Endothelial cell of umbilical vein (primary cell): Measurements from ENCODE around the gene MBTPS1.

ENCODE experiments used
- CTCF ChIP-seq, 2 donors: IDR thresholded peaks; 1 replicate in 1 of 2; 2 replicates in 1 of 2; pipeline ENCODE4 v1.5.1; 2011; ENCODE audit warnings: low read length in 2 of 2, mild to moderate bottlenecking in 2 of 2, moderate library complexity in 2 of 2, control low read depth in 1 of 2, inconsistent platforms in 1 of 2, low read depth in 1 of 2; ENCODE audit not compliant: insufficient read depth in 1 of 2; ENCODE audit errors: extremely low read depth in 1 of 2
- EZH2 ChIP-seq: IDR thresholded peaks from 2 replicates; pipeline ENCODE4 v1.6.1; 2012; ENCODE audit warnings: borderline replicate concordance, low read depth, mild to moderate bottlenecking, moderate library complexity, low read length, inconsistent platforms; ENCODE audit not compliant: severe bottlenecking
- JUN ChIP-seq: IDR thresholded peaks from 2 replicates; pipeline ENCODE4 v1.6.1; 2011; ENCODE audit warnings: borderline replicate concordance, low read depth; ENCODE audit not compliant: insufficient read length, insufficient read depth
- MYC ChIP-seq: IDR thresholded peaks from one replicate; pipeline ENCODE4 v1.6.1; 2011; ENCODE audit warnings: mild to moderate bottlenecking, low read depth, low read length
- POLR2A ChIP-seq: IDR thresholded peaks from 2 replicates; pipeline ENCODE4 v1.6.1; 2012; ENCODE audit warnings: low read depth, mild to moderate bottlenecking, control low read depth, low read length
- POLR2AphosphoS5 ChIP-seq: IDR thresholded peaks from 2 replicates; pipeline ENCODE4 v1.6.1; 2012; ENCODE audit warnings: low read depth, mild to moderate bottlenecking, control low read depth, low read length, moderate library complexity; ENCODE audit not compliant: insufficient read depth

- TF ChIP-seq CTCF (IDR thresholded peaks at IDR 0.05; ENCODE audit: extremely low read depth in 1 of 2, insufficient read depth in 1 of 2, low read depth in 1 of 2, low read length in 2 of 2) (peak; percentile 9 to 11), EZH2 (no peak), POLR2AphosphoS5 (no peak), POLR2A (no peak), MYC (no peak), JUN (no peak)
These were observed 623 bp downstream of the MBTPS1 start for GRCh38 chr16:84115919-84116719.
